ENCODE results near the gene ZFAND6. TPM values are rescaled to one million over a fixed set of nuclear protein-coding genes. Genes with fewer than 3 reads are reported as not detected.
A peak's percentile ranks its signal among the peaks of the same experiment; 100 is the strongest.
"Not testable (repeated sequence)": the region's sequence is repeated elsewhere in the genome, so short reads cannot be mapped to it uniquely, and the experiment has no call there.

Gene ZFAND6
- total RNA-seq, 1 donor from 2014 or later: 77.3 TPM

- no peak overlapping the region for H3K27ac Mint-ChIP-seq (ENCODE audit: unreplicated experiment)
- H3K4me3 Mint-ChIP-seq (ENCODE audit: unreplicated experiment): peak overlapping the region; percentile 91
- no peaks in the 10 kb centered on the region for H3K9me3 Mint-ChIP-seq (ENCODE audit: unreplicated experiment)
- H3K36me3 Mint-ChIP-seq (ENCODE audit: low read depth, unreplicated experiment): peaks cover 8% of the 10 kb centered on the region
- peaks cover 1% of the 10 kb centered on the region for H3K27me3 Mint-ChIP-seq (ENCODE audit: unreplicated experiment)
- TF ChIP-seq CTCF (IDR thresholded peaks at IDR 0.05; ENCODE audit: unreplicated experiment): no peak
- peaks cover 10% of the 10 kb centered on the region for H3K4me1 Mint-ChIP-seq (ENCODE audit: unreplicated experiment)
- no peak for DNase-seq (ENCODE audit: low spot score)
Observed at GRCh38 chr15:80153900-80154299, 94.4 kb downstream of the ZFAND6 start.

- Mint-ChIP-seq H3K4me1 (ENCODE audit: unreplicated experiment) (peaks cover 10% of the 10 kb centered on the region), H3K27ac (ENCODE audit: unreplicated experiment) (no peak overlapping the region), H3K9me3 (ENCODE audit: unreplicated experiment) (no peaks in the 10 kb centered on the region), H3K27me3 (ENCODE audit: unreplicated experiment) (peaks cover 1% of the 10 kb centered on the region), H3K4me3 (ENCODE audit: unreplicated experiment) (no peak overlapping the region), H3K36me3 (ENCODE audit: low read depth, unreplicated experiment) (peaks cover 8% of the 10 kb centered on the region)
- no peak for TF ChIP-seq CTCF (IDR thresholded peaks at IDR 0.05; ENCODE audit: unreplicated experiment)
- DNase-seq (ENCODE audit: low spot score): no peak
Observed at GRCh38 chr15:80154336-80154735, 94.9 kb downstream of the ZFAND6 start.

GRCh38 chr15:80155001-80155377, 95.5 kb downstream of the ZFAND6 start:
- peaks cover 10% of the 10 kb centered on the region for H3K4me1 Mint-ChIP-seq (ENCODE audit: unreplicated experiment)
- H3K27me3 Mint-ChIP-seq (ENCODE audit: unreplicated experiment): peaks cover 1% of the 10 kb centered on the region
- H3K4me3 Mint-ChIP-seq (ENCODE audit: unreplicated experiment): no peak overlapping the region
- H3K9me3 Mint-ChIP-seq (ENCODE audit: unreplicated experiment): no peaks in the 10 kb centered on the region
- no peak for TF ChIP-seq CTCF (IDR thresholded peaks at IDR 0.05; ENCODE audit: unreplicated experiment)
- H3K36me3 Mint-ChIP-seq (ENCODE audit: low read depth, unreplicated experiment): peaks cover 8% of the 10 kb centered on the region
- DNase-seq (ENCODE audit: low spot score): no peak
- H3K27ac Mint-ChIP-seq (ENCODE audit: unreplicated experiment): no peak overlapping the region

- not testable (repeated sequence) for DNase-seq (ENCODE audit: low spot score); H3K9me3 Mint-ChIP-seq (ENCODE audit: unreplicated experiment); H3K27me3 Mint-ChIP-seq (ENCODE audit: unreplicated experiment); H3K36me3 Mint-ChIP-seq (ENCODE audit: low read depth, unreplicated experiment); H3K4me3 Mint-ChIP-seq (ENCODE audit: unreplicated experiment); H3K27ac Mint-ChIP-seq (ENCODE audit: unreplicated experiment)
- H3K4me1 Mint-ChIP-seq (ENCODE audit: unreplicated experiment): peaks cover 11% of the 10 kb centered on the region
Observed at GRCh38 chr15:80155378-80156175, 96.1 kb downstream of the ZFAND6 start.

GRCh38 chr15:80156176-80156720, 96.8 kb downstream of the ZFAND6 start:
- no peaks in the 10 kb centered on the region for H3K27me3 Mint-ChIP-seq (ENCODE audit: unreplicated experiment)
- H3K9me3 Mint-ChIP-seq (ENCODE audit: unreplicated experiment): no peaks in the 10 kb centered on the region
- DNase-seq (ENCODE audit: low spot score): no peak
- peaks cover 16% of the 10 kb centered on the region for H3K4me1 Mint-ChIP-seq (ENCODE audit: unreplicated experiment)
- H3K36me3 Mint-ChIP-seq (ENCODE audit: low read depth, unreplicated experiment): peaks cover 8% of the 10 kb centered on the region
- TF ChIP-seq CTCF (IDR thresholded peaks at IDR 0.05; ENCODE audit: unreplicated experiment): no peak
- no peak overlapping the region for H3K4me3 Mint-ChIP-seq (ENCODE audit: unreplicated experiment)
- H3K27ac Mint-ChIP-seq (ENCODE audit: unreplicated experiment): no peak overlapping the region
